ELR (cell line): ENCODE data around the gene KCTD10.
"Not testable (repeated sequence)": the region's sequence is repeated elsewhere in the genome, so short reads cannot be mapped to it uniquely, and the experiment has no call there.

Experiments used
- DNase-seq: peaks from one replicate; pipeline ENCODE4 v3.0.0-alpha.2; 2015; ENCODE audit warnings: low read depth

Gene KCTD10

GRCh38 chr12:109448707-109449390, 28.3 kb downstream of the KCTD10 start:
- no peak for DNase-seq

- no peak for DNase-seq
Observed at GRCh38 chr12:109448272-109448671, 28.8 kb downstream of the KCTD10 start.

GRCh38 chr12:109447482-109447881, 29.6 kb downstream of the KCTD10 start:
- DNase-seq = no peak

GRCh38 chr12:109446869-109447268, 30.2 kb downstream of the KCTD10 start:
- DNase-seq = no peak

GRCh38 chr12:109445191-109445609, 31.9 kb downstream of the KCTD10 start:
- DNase-seq = no peak

- no peak for DNase-seq
Observed at GRCh38 chr12:109444259-109444658, 32.8 kb downstream of the KCTD10 start.

- DNase-seq = no peak
Observed at GRCh38 chr12:109443794-109444193, 33.3 kb downstream of the KCTD10 start.

GRCh38 chr12:109440851-109441490, 36.1 kb downstream of the KCTD10 start:
- no peak for DNase-seq

- not testable (repeated sequence) for DNase-seq
Observed at GRCh38 chr12:109439951-109440350, 37.1 kb downstream of the KCTD10 start.

- no peak for DNase-seq
Observed at GRCh38 chr12:109439181-109439580, 37.9 kb downstream of the KCTD10 start.

- DNase-seq = no peak
Observed at GRCh38 chr12:109436188-109436560, 40.9 kb downstream of the KCTD10 start.

- DNase-seq = no peak
Observed at GRCh38 chr12:109435428-109436187, 41.5 kb downstream of the KCTD10 start.

GRCh38 chr12:109434582-109434981, 42.5 kb downstream of the KCTD10 start:
- DNase-seq = no peak

GRCh38 chr12:109433618-109434017, 43.5 kb downstream of the KCTD10 start:
- peak; percentile 34 for DNase-seq

- peak; percentile 78 for DNase-seq
Observed at GRCh38 chr12:109432842-109433304, 44.2 kb downstream of the KCTD10 start.

- no peak for DNase-seq
Observed at GRCh38 chr12:109432431-109432830, 44.7 kb downstream of the KCTD10 start.

GRCh38 chr12:109430244-109430643, 46.9 kb downstream of the KCTD10 start:
- DNase-seq = no peak

- not testable (repeated sequence) for DNase-seq
Observed at GRCh38 chr12:109428804-109429203, 48.3 kb downstream of the KCTD10 start.

GRCh38 chr12:109428037-109428629, 49.0 kb downstream of the KCTD10 start:
- DNase-seq = peak; percentile 77

GRCh38 chr12:109423392-109423791, 53.7 kb downstream of the KCTD10 start:
- no peak for DNase-seq

- DNase-seq = no peak
Observed at GRCh38 chr12:109422251-109422650, 54.8 kb downstream of the KCTD10 start.

- peak; percentile 9 for DNase-seq
Observed at GRCh38 chr12:109421355-109422087, 55.6 kb downstream of the KCTD10 start.
